Fibroblast of lung (primary cell): ENCODE measurements around the gene CDC34. TPM values are rescaled to one million over a fixed set of nuclear protein-coding genes. Genes with fewer than 3 reads are reported as not detected.
A peak's percentile ranks its signal among the peaks of the same experiment; 100 is the strongest.

Experiments used
- DNase-seq, 2 donors: peaks; one replicate each; pipeline versions ENCODE4 v3.0.0 to v3.0.0-alpha.2; 2010; ENCODE audit warnings: low read depth in 2 of 2
- H2AFZ ChIP-seq: 2 replicates; pipeline ENCODE4 v1.5.1; 2012; ENCODE audit warnings: low read length, control low read depth, inconsistent platforms
- H3K27ac ChIP-seq: 2 replicates; pipeline ENCODE4 v1.5.1; 2011; ENCODE audit warnings: low read length, control low read depth; ENCODE audit not compliant: insufficient read depth
- H3K27me3 ChIP-seq: 2 replicates; pipeline ENCODE4 v1.5.1; 2011; ENCODE audit warnings: mild to moderate bottlenecking, low read length; ENCODE audit not compliant: control insufficient read depth, insufficient read depth
- H3K36me3 ChIP-seq: 2 replicates; pipeline ENCODE4 v1.5.1; 2011; ENCODE audit warnings: low read length; ENCODE audit not compliant: control insufficient read depth, insufficient read depth
- H3K4me1 ChIP-seq: 2 replicates; pipeline ENCODE4 v1.5.1; 2011; ENCODE audit warnings: low read length; ENCODE audit not compliant: control insufficient read depth, insufficient read depth; ENCODE audit errors: extremely low read depth
- H3K4me2 ChIP-seq: 2 replicates; pipeline ENCODE4 v1.5.1; 2011; ENCODE audit warnings: low read length, control low read depth; ENCODE audit not compliant: insufficient read depth; ENCODE audit errors: extremely low read depth
- H3K4me3 ChIP-seq, 4 experiments: fragments of 200-600 bp in 1 of 4; sonication (generic) in 1 of 4; replicated peaks in 1 of 4; 2 replicates each; pipeline ENCODE4 v1.5.1; 2011 to 2016; ENCODE audit warnings: low read length in 4 of 4, low read depth in 3 of 4, mild to moderate bottlenecking in 3 of 4, control low read depth in 2 of 4, inconsistent platforms in 1 of 4, mixed read lengths in 1 of 4; ENCODE audit not compliant: insufficient read depth in 1 of 4; ENCODE audit errors: control extremely low read depth in 1 of 4
- H3K79me2 ChIP-seq: 2 replicates; pipeline ENCODE4 v1.5.1; 2012; ENCODE audit warnings: mild to moderate bottlenecking, low read length, inconsistent platforms; ENCODE audit not compliant: control insufficient read depth, insufficient read depth
- H3K9ac ChIP-seq: 2 replicates; pipeline ENCODE4 v1.5.1; 2011; ENCODE audit warnings: mild to moderate bottlenecking, low read length, control low read depth; ENCODE audit not compliant: insufficient read depth
- H3K9me3 ChIP-seq: 2 replicates; pipeline ENCODE4 v1.5.1; 2012; ENCODE audit warnings: low read depth, low read length; ENCODE audit not compliant: control insufficient read depth, insufficient read depth
- H4K20me1 ChIP-seq: 2 replicates; pipeline ENCODE4 v1.5.1; 2011; ENCODE audit warnings: low read length; ENCODE audit not compliant: control insufficient read depth, insufficient read depth; ENCODE audit errors: extremely low read depth
- EZH2 ChIP-seq: IDR thresholded peaks from 2 replicates; pipeline ENCODE4 v1.5.1; 2012; ENCODE audit warnings: low read length, control low read depth, mild to moderate bottlenecking; ENCODE audit errors: missing control alignments
- polyA plus RNA-seq, 2 donors: library from polyadenylated mRNA; depleted of rRNA in 1 of 2; stranded (reverse) in 1 of 2; unstranded in 1 of 2; fragments of >200 nt; gene quantifications; 2 replicates each; pipeline ENCODE4 v1.2.1, GENCODE V29; 2011 to 2012; ENCODE audit warnings: missing spikeins in 1 of 2
- total RNA-seq: library from RNA; depleted of rRNA; stranded (reverse); fragments of >200 nt; gene quantifications from 2 replicates; pipeline ENCODE4 v1.2.1, GENCODE V29; 2014
- TF ChIP-seq, protein P1 (sequence below), 2 donors: IDR thresholded peaks in 1 of 2; conservative IDR thresholded peaks in 1 of 2; 1 replicate in 1 of 2; 2 replicates in 1 of 2; pipeline ENCODE4 v1.5.1; 2011 to 2012; ENCODE audit warnings: low read length in 2 of 2, control low read depth in 1 of 2, inconsistent platforms in 1 of 2, low read depth in 1 of 2, mild to moderate bottlenecking in 1 of 2

Gene CDC34
- total and polyA plus RNA-seq, 2 donors (not counting 1 experiment from before 2014, with no cell fraction given): 23.3 to 72.5 TPM

DNA sequence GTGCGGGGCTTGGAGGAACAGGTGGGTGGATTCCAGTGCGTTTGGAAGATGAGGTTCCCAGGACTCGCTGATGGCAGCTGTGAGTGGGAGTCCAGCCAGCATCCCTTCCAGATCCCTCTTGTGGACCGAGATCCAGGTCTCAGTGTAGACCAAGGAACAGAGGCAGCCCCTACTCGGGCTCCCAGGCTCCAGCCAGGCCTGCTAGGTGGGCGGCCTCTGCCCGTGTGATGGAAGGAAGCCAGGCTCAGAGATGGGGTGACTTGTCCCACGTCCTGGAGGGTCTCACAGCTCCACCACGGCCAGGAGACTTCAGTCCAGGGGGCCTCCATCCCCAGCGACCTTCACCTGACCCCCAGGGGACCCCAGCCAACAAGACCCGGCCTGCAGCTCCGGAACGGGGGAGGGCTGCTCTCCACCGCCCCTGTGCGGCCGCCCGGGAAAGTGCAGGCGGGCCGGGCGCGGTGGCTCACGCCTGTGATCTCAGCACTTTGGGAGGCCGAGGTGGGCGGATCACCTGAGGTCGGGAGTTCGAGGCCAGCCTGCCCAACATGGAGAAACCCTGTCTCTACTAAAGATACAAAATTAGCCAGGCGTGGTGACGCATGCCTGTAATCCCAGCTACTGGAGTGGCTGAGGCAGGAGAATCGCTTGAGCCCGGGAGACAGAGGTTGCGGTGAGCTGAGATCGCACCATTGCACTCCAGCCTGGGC, 36.0 kb upstream of the CDC34 start:
- peak; percentile 20 to 36 for DNase-seq
- no peak overlapping the region for H2AFZ ChIP-seq

DNA sequence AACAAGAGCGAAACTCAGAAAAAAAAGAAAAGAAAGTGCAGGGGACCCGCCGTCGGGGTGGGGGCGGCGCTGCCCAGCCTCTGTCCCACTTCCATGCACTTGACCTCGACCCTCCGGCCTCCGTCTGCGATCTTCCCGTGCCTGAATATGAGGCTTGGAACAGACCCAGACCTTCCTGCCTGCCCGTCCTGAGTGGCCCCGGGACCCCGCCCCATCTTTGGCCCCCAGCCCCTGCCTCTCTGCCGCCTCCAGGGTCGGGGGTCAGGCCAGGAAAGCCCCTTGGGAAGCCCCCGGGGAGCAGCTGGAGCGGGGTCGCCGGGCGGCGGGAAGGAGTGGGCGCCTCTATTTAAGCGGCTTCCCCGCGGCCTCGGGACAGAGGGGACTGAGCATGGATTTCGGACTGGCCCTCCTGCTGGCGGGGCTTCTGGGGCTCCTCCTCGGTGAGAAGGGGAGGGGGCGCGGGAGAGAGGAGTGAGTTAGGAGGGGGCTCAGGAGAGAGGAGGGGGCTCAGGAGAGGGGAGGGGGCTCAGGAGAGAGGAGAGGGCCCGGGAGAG, 35.4 kb upstream of the CDC34 start, which contains the start of gene MADCAM1:
Gene MADCAM1 (plus strand): TSS at position 375 of the 554 bp plus-strand sequence. CDS start 14 bp downstream, at position 389.
- H3K9ac ChIP-seq: no peak within 1 kb of the TSS
- no peak within 1 kb of the TSS for H2AFZ ChIP-seq
- no peak for TF ChIP-seq EZH2
- no peaks in the 10 kb centered on the region for H3K79me2 ChIP-seq
- H4K20me1 ChIP-seq: no peaks in the 10 kb centered on the region
- peaks cover 14% of the 10 kb centered on the region for H3K27me3 ChIP-seq
- no peaks in the 10 kb centered on the region for H3K4me1 ChIP-seq
- no peak within 1 kb of the TSS for H3K4me3 ChIP-seq
- H3K27ac ChIP-seq: no peak within 1 kb of the TSS
- H3K4me2 ChIP-seq: peak within 1 kb of the TSS; percentile 25
- no peaks in the 10 kb centered on the region for H3K9me3 ChIP-seq
- no peak for DNase-seq
- H3K36me3 ChIP-seq: no peaks in the 10 kb centered on the region

More for the DNA sequence above, 36.0 kb upstream of the CDC34 start:
- no peak for TF ChIP-seq EZH2
- TF ChIP-seq, protein P1, sequence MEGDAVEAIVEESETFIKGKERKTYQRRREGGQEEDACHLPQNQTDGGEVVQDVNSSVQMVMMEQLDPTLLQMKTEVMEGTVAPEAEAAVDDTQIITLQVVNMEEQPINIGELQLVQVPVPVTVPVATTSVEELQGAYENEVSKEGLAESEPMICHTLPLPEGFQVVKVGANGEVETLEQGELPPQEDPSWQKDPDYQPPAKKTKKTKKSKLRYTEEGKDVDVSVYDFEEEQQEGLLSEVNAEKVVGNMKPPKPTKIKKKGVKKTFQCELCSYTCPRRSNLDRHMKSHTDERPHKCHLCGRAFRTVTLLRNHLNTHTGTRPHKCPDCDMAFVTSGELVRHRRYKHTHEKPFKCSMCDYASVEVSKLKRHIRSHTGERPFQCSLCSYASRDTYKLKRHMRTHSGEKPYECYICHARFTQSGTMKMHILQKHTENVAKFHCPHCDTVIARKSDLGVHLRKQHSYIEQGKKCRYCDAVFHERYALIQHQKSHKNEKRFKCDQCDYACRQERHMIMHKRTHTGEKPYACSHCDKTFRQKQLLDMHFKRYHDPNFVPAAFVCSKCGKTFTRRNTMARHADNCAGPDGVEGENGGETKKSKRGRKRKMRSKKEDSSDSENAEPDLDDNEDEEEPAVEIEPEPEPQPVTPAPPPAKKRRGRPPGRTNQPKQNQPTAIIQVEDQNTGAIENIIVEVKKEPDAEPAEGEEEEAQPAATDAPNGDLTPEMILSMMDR (conservative IDR thresholded peaks at IDR 0.05 in 1 of 2, IDR thresholded peaks at IDR 0.05 in 1 of 2; ENCODE audit: low read depth in 1 of 2, low read length in 2 of 2): peak; percentile 56 to 62
- H3K4me1 ChIP-seq: no peaks in the 10 kb centered on the region
- H4K20me1 ChIP-seq: no peaks in the 10 kb centered on the region
- H3K9me3 ChIP-seq: no peaks in the 10 kb centered on the region
- no peaks in the 10 kb centered on the region for H3K79me2 ChIP-seq
- no peak overlapping the region for H3K4me2 ChIP-seq
- peaks cover 14% of the 10 kb centered on the region for H3K27me3 ChIP-seq
- H3K9ac ChIP-seq: no peak overlapping the region
- H3K36me3 ChIP-seq: no peaks in the 10 kb centered on the region
- no peak overlapping the region for H3K27ac ChIP-seq
- H3K4me3 ChIP-seq: no peak overlapping the region

DNA sequence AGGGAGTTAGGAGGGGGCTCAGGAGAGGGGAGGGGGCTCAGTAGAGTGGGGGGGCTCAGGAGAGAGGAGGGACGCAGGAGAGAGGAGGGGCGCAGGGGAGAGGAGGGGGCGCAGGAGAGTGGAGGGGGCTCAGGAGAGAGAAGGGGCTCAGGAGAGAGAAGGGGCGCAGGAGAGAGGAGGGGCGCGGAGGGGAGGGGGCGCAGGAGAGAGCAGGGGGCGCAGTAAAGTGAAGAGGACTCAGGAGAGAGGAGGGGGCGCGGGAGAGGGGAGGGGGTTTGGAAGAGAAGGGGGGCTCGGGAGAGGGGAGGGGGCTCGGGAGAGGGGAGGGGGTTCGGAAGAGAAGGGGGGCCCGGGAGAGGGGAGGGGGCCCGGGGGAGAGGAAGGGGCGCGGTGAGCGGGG, 34.6 kb upstream of the CDC34 start:
- H3K4me2 ChIP-seq: no peak overlapping the region
- H4K20me1 ChIP-seq: no peaks in the 10 kb centered on the region
- no peaks in the 10 kb centered on the region for H3K36me3 ChIP-seq
- H2AFZ ChIP-seq: no peak overlapping the region
- H3K27ac ChIP-seq: no peak overlapping the region
- H3K79me2 ChIP-seq: no peaks in the 10 kb centered on the region
- TF ChIP-seq, protein P1 (conservative IDR thresholded peaks at IDR 0.05 in 1 of 2, IDR thresholded peaks at IDR 0.05 in 1 of 2; ENCODE audit: low read depth in 1 of 2, low read length in 2 of 2): no peak
- H3K4me3 ChIP-seq: no peak overlapping the region
- no peak for DNase-seq
- H3K9me3 ChIP-seq: no peaks in the 10 kb centered on the region
- no peaks in the 10 kb centered on the region for H3K4me1 ChIP-seq
- no peak overlapping the region for H3K9ac ChIP-seq
- peaks cover 14% of the 10 kb centered on the region for H3K27me3 ChIP-seq
